Measurements from ENCODE around the gene ZNF304.

Gene ZNF304

GRCh38 chr19:57350877-57351805, at the start of gene ZNF304:
Gene ZNF304, plus strand, starts transcription at chr19:57351271. Its CDS starts 394 bp downstream, at chr19:57351665.
- in situ Hi-C loops (cut with HindIII; ENCODE audit: low sequenced_read_pairs): no loop called here

- in situ Hi-C loops (cut with HindIII; ENCODE audit: low sequenced_read_pairs): no loop called here
Observed at GRCh38 chr19:57302020-57302465, 49.0 kb upstream of the ZNF304 start.

- in situ Hi-C loops (cut with HindIII; ENCODE audit: low sequenced_read_pairs): no loop called here
Observed at GRCh38 chr19:57302727-57303401, 48.2 kb upstream of the ZNF304 start.

- in situ Hi-C loops (cut with HindIII; ENCODE audit: low sequenced_read_pairs): no loop called here
Observed at GRCh38 chr19:57305056-57305455, 46.0 kb upstream of the ZNF304 start.

- in situ Hi-C loops (cut with HindIII; ENCODE audit: low sequenced_read_pairs): no loop called here
Observed at GRCh38 chr19:57308514-57308913, 42.6 kb upstream of the ZNF304 start.

GRCh38 chr19:57310792-57311191, 40.3 kb upstream of the ZNF304 start:
- in situ Hi-C loops (cut with HindIII; ENCODE audit: low sequenced_read_pairs): no loop called here

- in situ Hi-C loops (cut with HindIII; ENCODE audit: low sequenced_read_pairs): no loop called here
Observed at GRCh38 chr19:57314146-57314545, 36.9 kb upstream of the ZNF304 start.

GRCh38 chr19:57317503-57317902, 33.6 kb upstream of the ZNF304 start:
- in situ Hi-C loops (cut with HindIII; ENCODE audit: low sequenced_read_pairs): no loop called here

- in situ Hi-C loops (cut with HindIII; ENCODE audit: low sequenced_read_pairs): no loop called here
Observed at GRCh38 chr19:57319869-57320179, 31.2 kb upstream of the ZNF304 start.

GRCh38 chr19:57320180-57321084, 30.6 kb upstream of the ZNF304 start, which contains the start of gene ZNF543:
Gene ZNF543, plus strand, starts transcription at chr19:57320472. Its CDS starts 382 bp downstream, at chr19:57320854.
- in situ Hi-C loops (cut with HindIII; ENCODE audit: low sequenced_read_pairs): no loop called here

- in situ Hi-C loops (cut with HindIII; ENCODE audit: low sequenced_read_pairs): no loop called here
Observed at GRCh38 chr19:57321116-57321515, 30.0 kb upstream of the ZNF304 start.

GRCh38 chr19:57321751-57322150, 29.3 kb upstream of the ZNF304 start:
- in situ Hi-C loops (cut with HindIII; ENCODE audit: low sequenced_read_pairs): no loop called here

GRCh38 chr19:57324992-57325391, 26.1 kb upstream of the ZNF304 start:
- in situ Hi-C loops (cut with HindIII; ENCODE audit: low sequenced_read_pairs): no loop called here

GRCh38 chr19:57327993-57328392, 23.1 kb upstream of the ZNF304 start:
- in situ Hi-C loops (cut with HindIII; ENCODE audit: low sequenced_read_pairs): no loop called here

GRCh38 chr19:57334191-57334590, 16.9 kb upstream of the ZNF304 start:
- in situ Hi-C loops (cut with HindIII; ENCODE audit: low sequenced_read_pairs): no loop called here

- in situ Hi-C loops (cut with HindIII; ENCODE audit: low sequenced_read_pairs): no loop called here
Observed at GRCh38 chr19:57338877-57339276, 12.2 kb upstream of the ZNF304 start.

GRCh38 chr19:57342582-57342981, 8.5 kb upstream of the ZNF304 start:
- in situ Hi-C loops (cut with HindIII; ENCODE audit: low sequenced_read_pairs): no loop called here

- in situ Hi-C loops (cut with HindIII; ENCODE audit: low sequenced_read_pairs): no loop called here
Observed at GRCh38 chr19:57348136-57348535, 2.9 kb upstream of the ZNF304 start.

GRCh38 chr19:57351867-57352266, 796 bp downstream of the ZNF304 start:
- in situ Hi-C loops (cut with HindIII; ENCODE audit: low sequenced_read_pairs): no loop called here

GRCh38 chr19:57355916-57356315, 4.8 kb downstream of the ZNF304 start:
- in situ Hi-C loops (cut with HindIII; ENCODE audit: low sequenced_read_pairs): no loop called here

- in situ Hi-C loops (cut with HindIII; ENCODE audit: low sequenced_read_pairs): no loop called here
Observed at GRCh38 chr19:57357406-57357805, 6.3 kb downstream of the ZNF304 start.
